Muscle of leg (tissue), 16 donors: ENCODE data around the gene CPT1B. TPM values are rescaled to one million over a fixed set of nuclear protein-coding genes. Genes with fewer than 3 reads are reported as not detected.

Experiments
- DNase-seq: peaks from one replicate; pipeline ENCODE4 v3.0.0; 2013
- H3K27ac ChIP-seq: one replicate; pipeline ENCODE4 v1.5.1; 2013; ENCODE audit warnings: mild to moderate bottlenecking, low read length, control low read depth
- H3K27me3 ChIP-seq: one replicate; pipeline ENCODE4 v1.6.1; 2013; ENCODE audit warnings: low read length; ENCODE audit not compliant: control insufficient read depth, insufficient read depth
- H3K36me3 ChIP-seq: one replicate; pipeline ENCODE4 v1.6.1; 2013; ENCODE audit warnings: low read length; ENCODE audit not compliant: control insufficient read depth, insufficient read depth
- H3K4me1 ChIP-seq: one replicate; pipeline ENCODE4 v1.6.1; 2013; ENCODE audit warnings: low read length; ENCODE audit not compliant: control insufficient read depth, insufficient read depth
- H3K4me3 ChIP-seq: one replicate; pipeline ENCODE4 v1.5.1; 2013; ENCODE audit warnings: low read length, control low read depth
- H3K9me3 ChIP-seq: replicated peaks from 2 replicates; pipeline ENCODE4 v1.6.1; 2013; ENCODE audit warnings: low read depth, low read length; ENCODE audit not compliant: control insufficient read depth
- WGBS: methylation state at CpG from one replicate; pipeline ENCODE4 v1.1.5; 2013; ENCODE audit warnings: missing lambda C conversion rate; ENCODE audit not compliant: insufficient coverage; 5-methylcytosine and 5-hydroxymethylcytosine counted together
- long read RNA-seq, 11 donors: transcript quantifications; one replicate each; lab custom pipeline, GENCODE V29; 2026
- polyA plus RNA-seq, 8 donors: library from polyadenylated mRNA; unstranded; fragments of 120-200 nt; gene quantifications; one replicate each; pipeline versions ENCODE4 v1.2.1 to v1.2.3, GENCODE V29; 2013; ENCODE audit warnings: inconsistent platforms in 1 of 8, low replicate concordance in 1 of 8; ENCODE audit not compliant: insufficient read length in 8 of 8, insufficient read depth in 1 of 8
- total RNA-seq: library from RNA; stranded (reverse); fragments of 120-200 nt; gene quantifications from one replicate; pipeline ENCODE4 v1.2.4, GENCODE V29; 2013

Gene CPT1B
- total RNA-seq: 46.2 TPM
- polyA plus RNA-seq: 10 to 100 TPM; 24.5 to 66.6 (median 42.7) TPM
- long read RNA-seq, donor 1, partial matches to known transcripts: 0 of 3 reads
- long read RNA-seq, donor 1, other reads (novel, unspliced or antisense): 0 of 3 reads
- long read RNA-seq, donor 2, partial matches to known transcripts: 0 of 2 reads
- long read RNA-seq, donor 2, other reads (novel, unspliced or antisense): 0 of 2 reads
- long read RNA-seq, donor 3, partial matches to known transcripts: 0 of 4 reads
- long read RNA-seq, donor 3, other reads (novel, unspliced or antisense): 0 of 4 reads
- long read RNA-seq, donor 4, partial matches to known transcripts: 0 of 1 reads
- long read RNA-seq, donor 4, other reads (novel, unspliced or antisense): 0 of 1 reads
- long read RNA-seq, donor 5, partial matches to known transcripts: 0 of 3 reads
- long read RNA-seq, donor 5, other reads (novel, unspliced or antisense): 0 of 3 reads
- long read RNA-seq, donor 6, transcript CPT1B-201 (20 exons, 2,592 nt): major isoform, 9 of 14 reads
- long read RNA-seq, donor 6, partial matches to known transcripts: 0 of 14 reads
- long read RNA-seq, donor 6, other reads (novel, unspliced or antisense): 0 of 14 reads
- long read RNA-seq, donor 7, partial matches to known transcripts: 0 of 3 reads
- long read RNA-seq, donor 7, other reads (novel, unspliced or antisense): 0 of 3 reads
- long read RNA-seq, donor 8: 0 reads
- long read RNA-seq, donor 9, partial matches to known transcripts: 0 of 1 reads
- long read RNA-seq, donor 9, other reads (novel, unspliced or antisense): 0 of 1 reads
- long read RNA-seq, donor 10, partial matches to known transcripts: 0 of 4 reads
- long read RNA-seq, donor 10, other reads (novel, unspliced or antisense): 0 of 4 reads
- long read RNA-seq, donor 11, partial matches to known transcripts: 0 of 3 reads
- long read RNA-seq, donor 11, other reads (novel, unspliced or antisense): 0 of 3 reads

GRCh38 chr22:50577987-50578775 is at the start of gene CPT1B:
TSS of gene CPT1B (minus strand) at chr22:50578427. CDS start at chr22:50577915, 512 bp downstream.
- H3K4me1 ChIP-seq: peaks cover 42% of the 10 kb centered on the region
- 8% methylated on average over 48 of the region's 63 CpGs for WGBS
- peaks cover 27% of the 10 kb centered on the region for H3K36me3 ChIP-seq
- H3K9me3 ChIP-seq: no peaks in the 10 kb centered on the region
- H3K4me3 ChIP-seq: peak within 1 kb of the TSS; percentile 22
- H3K27me3 ChIP-seq: peaks cover 19% of the 10 kb centered on the region
- peak; percentile 62 for DNase-seq
- H3K27ac ChIP-seq: peak within 1 kb of the TSS; percentile 81

GRCh38 chr22:50626850-50627641 is 48.8 kb upstream of the CPT1B start:
- Histone ChIP-seq H3K9me3 (no peaks in the 10 kb centered on the region), H3K4me3 (peak overlapping the region; percentile 64), H3K27me3 (peaks cover 4% of the 10 kb centered on the region), H3K4me1 (peaks cover 16% of the 10 kb centered on the region), H3K36me3 (no peaks in the 10 kb centered on the region), H3K27ac (peak overlapping the region; percentile 76)
- 75% methylated on average over 30 of the region's 42 CpGs for WGBS
- peak; percentile 35 for DNase-seq

GRCh38 chr22:50626314-50626849 is 48.2 kb upstream of the CPT1B start:
- Histone ChIP-seq H3K4me3 (no peak overlapping the region), H3K27ac (no peak overlapping the region), H3K27me3 (peaks cover 4% of the 10 kb centered on the region), H3K9me3 (no peaks in the 10 kb centered on the region), H3K4me1 (peaks cover 23% of the 10 kb centered on the region), H3K36me3 (no peaks in the 10 kb centered on the region)
- DNase-seq: no peak
- 74% methylated on average over 12 of the region's 12 CpGs for WGBS

GRCh38 chr22:50625568-50626313 is 47.5 kb upstream of the CPT1B start:
- 81% methylated on average over 27 of the region's 27 CpGs for WGBS

GRCh38 chr22:50625131-50625567 is 46.9 kb upstream of the CPT1B start:
- WGBS: 71% methylated on average over 14 of the region's 14 CpGs
- peaks cover 28% of the 10 kb centered on the region for H3K4me1 ChIP-seq
- no peak for DNase-seq
- H3K4me3 ChIP-seq: no peak overlapping the region
- H3K27ac ChIP-seq: no peak overlapping the region
- peaks cover 9% of the 10 kb centered on the region for H3K27me3 ChIP-seq
- no peaks in the 10 kb centered on the region for H3K36me3 ChIP-seq
- no peaks in the 10 kb centered on the region for H3K9me3 ChIP-seq

More at GRCh38 chr22:50625568-50626313, 47.5 kb upstream of the CPT1B start:
- peaks cover 6% of the 10 kb centered on the region for H3K27me3 ChIP-seq
- no peak overlapping the region for H3K27ac ChIP-seq
- DNase-seq: no peak
- H3K4me1 ChIP-seq: peaks cover 25% of the 10 kb centered on the region
- H3K9me3 ChIP-seq: no peaks in the 10 kb centered on the region
- no peaks in the 10 kb centered on the region for H3K36me3 ChIP-seq
- H3K4me3 ChIP-seq: no peak overlapping the region

- Histone ChIP-seq H3K4me1 (peaks cover 28% of the 10 kb centered on the region), H3K27me3 (peaks cover 13% of the 10 kb centered on the region), H3K27ac (no peak overlapping the region), H3K9me3 (no peaks in the 10 kb centered on the region), H3K36me3 (no peaks in the 10 kb centered on the region), H3K4me3 (no peak overlapping the region)
- DNase-seq: no peak
- WGBS: 70% methylated on average over 14 of the region's 16 CpGs
Measured at GRCh38 chr22:50624347-50625130, 46.3 kb upstream of the CPT1B start.

GRCh38 chr22:50622723-50623327 is 44.6 kb upstream of the CPT1B start:
- H3K9me3 ChIP-seq: no peaks in the 10 kb centered on the region
- peaks cover 13% of the 10 kb centered on the region for H3K27me3 ChIP-seq
- no peaks in the 10 kb centered on the region for H3K36me3 ChIP-seq
- 63% methylated on average over 16 of the region's 16 CpGs for WGBS
- no peak for DNase-seq
- H3K27ac ChIP-seq: no peak overlapping the region
- H3K4me1 ChIP-seq: peaks cover 19% of the 10 kb centered on the region
- no peak overlapping the region for H3K4me3 ChIP-seq
